ENCODE data around the gene GFM1.
"Not testable (repeated sequence)": the region's sequence is repeated elsewhere in the genome, so short reads cannot be mapped to it uniquely, and the experiment has no call there.

The GFM1 gene

GRCh38 chr3:158679547-158680000 lies 35.2 kb downstream of the GFM1 start:
- DNase-seq, result no peak

- DNase-seq, result no peak
Measured at GRCh38 chr3:158680861-158681260, 36.5 kb downstream of the GFM1 start.

- no peak for DNase-seq
Measured at GRCh38 chr3:158683230-158683962, 39.1 kb downstream of the GFM1 start.

DNA sequence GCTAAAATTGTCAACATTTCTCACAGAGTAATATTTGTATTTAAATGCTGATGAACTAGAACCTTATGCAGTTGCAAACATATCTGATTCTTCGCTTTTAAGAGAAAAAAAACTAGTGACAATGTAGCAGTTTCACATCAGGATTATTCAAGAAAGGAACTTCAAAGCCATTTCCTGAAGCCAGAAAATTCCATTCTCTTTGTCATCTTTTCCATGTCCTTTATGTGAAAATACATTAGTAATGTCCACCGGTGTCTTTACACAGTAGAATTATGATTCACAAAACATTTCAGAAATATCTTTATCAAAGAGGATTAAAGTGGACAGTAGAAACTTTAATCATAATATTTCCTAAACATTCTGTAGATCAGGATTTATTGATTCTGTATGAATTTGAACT lies 40.8 kb downstream of the GFM1 start:
- no peak for DNase-seq

- DNase-seq, result not testable (repeated sequence)
Measured at GRCh38 chr3:158693866-158694456, 49.6 kb downstream of the GFM1 start.

DNA sequence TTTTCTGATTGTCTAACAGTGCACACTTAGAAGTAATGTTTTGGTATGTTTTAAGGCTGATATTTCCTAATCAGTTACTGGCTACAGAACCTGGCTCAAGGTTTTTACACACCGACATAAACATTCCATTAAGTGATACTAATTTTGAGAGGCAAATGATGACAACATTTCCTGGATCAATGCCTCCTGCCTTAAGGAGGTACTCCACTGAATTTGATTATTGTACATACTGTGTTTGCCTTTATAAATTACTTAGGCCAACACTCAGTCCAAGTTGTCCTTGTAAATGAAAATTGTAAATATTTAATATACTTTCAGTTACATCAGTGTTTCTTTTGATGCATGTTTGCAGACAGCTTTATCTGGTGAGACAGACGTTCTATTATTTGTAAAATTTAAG lies 52.3 kb downstream of the GFM1 start:
- no peak for DNase-seq

GRCh38 chr3:158700559-158700958 lies 56.2 kb downstream of the GFM1 start:
- no peak for DNase-seq

DNA sequence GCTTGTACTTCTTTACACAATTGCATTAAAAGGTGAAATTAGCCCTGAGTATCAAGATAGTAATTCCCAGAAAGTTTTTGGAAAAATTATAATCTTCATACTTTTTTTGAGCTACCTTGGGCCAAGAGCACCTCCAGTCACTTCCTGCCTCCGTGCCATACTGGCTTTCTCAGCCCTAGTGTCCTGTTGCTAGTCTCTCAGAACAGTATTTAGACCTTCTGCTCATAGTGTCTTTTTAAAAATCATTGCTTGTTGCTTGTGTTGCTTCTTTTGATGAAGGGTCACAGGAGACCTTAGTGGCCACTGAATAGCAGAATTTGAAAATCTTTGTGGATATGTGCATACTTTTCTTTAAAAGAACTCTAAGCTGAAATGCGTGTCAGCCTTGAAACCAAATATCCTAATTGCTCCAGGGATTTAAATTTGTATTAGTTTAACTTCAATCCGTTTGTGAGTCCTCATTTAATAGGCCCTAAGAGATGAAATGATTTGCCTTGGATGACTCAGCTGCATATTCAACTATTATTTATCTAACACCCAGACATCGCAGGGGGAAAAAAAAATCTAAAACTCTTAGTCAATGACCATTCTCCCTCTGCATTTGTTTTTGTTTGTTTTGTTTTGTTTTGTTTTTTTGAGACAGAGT lies 57.2 kb downstream of the GFM1 start:
- no peak for DNase-seq

DNA sequence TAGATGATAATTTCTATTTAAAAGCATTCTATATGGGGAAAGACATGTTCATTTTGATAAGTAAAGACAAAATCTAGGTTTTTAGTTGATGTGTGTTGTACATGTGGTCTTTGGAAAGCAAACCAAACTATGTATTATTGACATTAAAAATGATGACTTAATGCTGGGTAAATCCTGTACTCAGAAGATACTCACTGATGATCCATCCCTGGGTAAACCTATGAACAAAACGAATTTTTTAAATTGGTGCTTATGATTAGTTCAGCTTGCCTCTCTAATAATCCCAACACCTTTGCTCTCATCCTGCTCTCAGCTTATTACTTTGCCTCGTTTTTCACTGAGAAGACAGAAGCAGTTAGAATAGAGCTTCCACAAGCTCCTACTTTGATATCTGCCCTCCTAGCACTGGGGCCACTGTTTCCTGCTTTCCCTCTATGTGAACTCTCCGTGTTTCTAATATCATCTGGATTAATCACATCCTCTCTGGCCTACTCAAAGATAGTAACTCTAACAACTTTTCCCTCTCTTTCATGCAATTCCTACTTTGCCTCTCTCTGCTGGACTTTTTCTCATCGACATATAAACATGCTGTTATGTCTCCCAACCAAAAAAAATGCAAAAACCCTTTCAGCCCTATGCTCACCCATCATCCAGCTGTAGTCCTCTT lies 58.6 kb downstream of the GFM1 start:
- DNase-seq, result no peak

DNA sequence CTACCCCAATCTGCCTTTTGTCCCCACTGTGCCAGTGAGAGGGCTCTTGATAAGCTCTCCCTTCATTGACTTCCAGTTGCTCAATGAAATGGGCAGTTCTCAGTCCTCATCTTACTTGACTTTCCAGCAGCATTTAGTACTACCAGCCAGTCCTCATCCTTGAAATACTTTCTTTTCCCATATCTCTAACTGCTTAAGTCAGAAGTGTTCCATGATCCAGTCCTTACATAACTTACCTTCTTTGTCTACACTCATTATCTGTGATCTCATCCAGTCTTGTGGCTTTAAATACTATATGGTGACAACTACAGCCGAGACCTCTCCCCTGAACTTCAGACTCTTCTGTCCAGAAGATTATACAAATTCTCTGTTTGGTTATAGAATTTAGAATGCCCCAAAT lies 59.2 kb downstream of the GFM1 start:
- no peak for DNase-seq

GRCh38 chr3:158709666-158710083 lies 65.3 kb downstream of the GFM1 start:
- DNase-seq, result no peak

DNA sequence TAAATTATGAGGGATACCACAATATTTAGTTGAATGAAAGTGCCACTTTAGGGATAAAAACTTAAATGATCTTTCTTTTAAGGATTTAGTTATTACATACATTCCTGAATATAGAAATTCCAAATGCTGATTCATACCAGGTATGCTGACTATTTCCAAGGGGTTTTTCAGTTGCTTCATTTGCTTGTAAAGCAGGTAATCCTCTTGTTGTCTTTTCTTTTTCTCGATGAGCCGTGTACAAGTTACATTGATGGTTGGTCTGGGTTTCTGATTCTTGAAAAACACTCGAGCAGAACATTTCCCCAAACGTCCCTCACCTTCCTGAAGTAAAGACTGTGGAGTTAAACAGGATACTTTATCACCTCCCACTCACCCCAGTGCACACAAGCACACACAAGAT lies 66.3 kb downstream of the GFM1 start:
- DNase-seq, result no peak

GRCh38 chr3:158711886-158712285 lies 67.6 kb downstream of the GFM1 start:
- no peak for DNase-seq

DNA sequence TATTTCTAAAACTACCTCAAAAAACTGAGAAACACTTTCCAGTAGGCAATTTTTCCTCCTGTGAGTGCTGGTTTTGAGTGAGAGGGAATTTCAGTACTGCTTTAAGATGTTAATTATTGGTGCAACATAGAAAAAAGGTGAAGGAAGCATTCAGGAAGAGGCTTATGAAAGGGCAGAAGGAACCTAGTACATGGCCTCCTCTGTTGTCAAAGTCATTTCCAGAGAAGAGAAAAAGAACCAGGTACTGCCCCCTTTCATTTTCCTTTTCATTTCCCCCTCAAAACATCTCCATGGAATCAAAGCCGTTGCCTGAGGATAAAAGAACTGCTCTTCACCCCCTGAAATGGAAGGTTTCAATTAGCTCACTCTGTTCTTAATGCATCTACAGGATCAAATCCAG lies 68.1 kb downstream of the GFM1 start:
- no peak for DNase-seq

DNA sequence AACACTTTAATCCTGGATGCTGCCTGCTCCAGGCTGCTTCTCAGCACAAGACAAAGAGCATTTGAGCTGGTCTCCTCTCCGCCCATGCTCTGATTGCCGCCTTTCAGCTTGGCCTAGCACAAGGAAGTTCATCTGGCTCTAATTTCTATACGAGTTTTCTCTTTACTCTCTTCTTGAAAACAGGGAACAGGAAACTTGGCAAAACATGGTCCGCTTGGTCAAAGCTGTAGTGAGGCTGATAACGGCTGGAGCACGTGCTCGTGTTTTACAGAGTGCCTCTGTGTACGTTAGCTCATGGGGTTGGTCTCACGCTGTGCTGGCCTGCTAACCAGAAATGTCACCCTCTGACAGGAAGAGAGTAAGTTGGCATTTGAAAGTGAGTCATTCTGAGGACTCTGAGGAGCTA lies 68.8 kb downstream of the GFM1 start:
- no peak for DNase-seq

- DNase-seq, result no peak
Measured at GRCh38 chr3:158717576-158717975, 73.2 kb downstream of the GFM1 start.

GRCh38 chr3:158718490-158719170 lies 74.3 kb downstream of the GFM1 start:
- no peak for DNase-seq

DNA sequence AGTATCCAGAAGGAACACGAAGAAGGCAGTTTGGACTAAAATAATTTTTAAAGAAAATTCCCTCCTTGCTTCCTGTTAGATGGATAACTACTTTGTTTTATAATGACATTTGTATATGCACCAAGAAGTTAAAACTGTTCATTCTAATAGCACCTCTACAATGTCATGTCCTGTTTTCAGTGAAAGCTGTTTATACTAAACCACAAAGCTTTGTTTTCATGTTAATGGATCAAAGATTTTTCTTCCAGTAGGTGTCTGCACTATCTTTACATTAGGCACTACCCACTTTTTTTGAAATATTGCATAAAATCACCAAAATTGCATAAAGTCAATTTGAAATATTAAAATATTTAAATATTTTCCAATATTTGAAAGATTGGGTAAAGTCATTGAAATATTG lies 77.8 kb downstream of the GFM1 start:
- no peak for DNase-seq

GRCh38 chr3:158723991-158724390 lies 79.7 kb downstream of the GFM1 start:
- no peak for DNase-seq

- no peak for DNase-seq
Measured at GRCh38 chr3:158725348-158726011, 81.2 kb downstream of the GFM1 start.

- DNase-seq, result peak in 1 of 2 experiments; percentile 17
Measured at GRCh38 chr3:158727206-158728060, 83.1 kb downstream of the GFM1 start.

GRCh38 chr3:158728061-158728377 lies 83.7 kb downstream of the GFM1 start:
- no peak for DNase-seq

Data from stimulated activated CD4-positive, alpha-beta T cell treated with anti-CD3 and anti-CD28 coated beads, Interleukin-4, amount 100 ng/mL, for 4 hours (primary cell).